Hematopoietic multipotent progenitor cell treated with erythropoietin and hydrocortisone succinate and interleukin-3 and kit ligand, for 4 days (in vitro differentiated cells): ENCODE results near the gene NXT1.
"Not testable (repeated sequence)": the region's sequence is repeated elsewhere in the genome, so short reads cannot be mapped to it uniquely, and the experiment has no call there.

Source experiments
- DNase-seq: peaks from one replicate; pipeline ENCODE4 v3.0.0-alpha.2; 2015

NXT1 gene

DNA sequence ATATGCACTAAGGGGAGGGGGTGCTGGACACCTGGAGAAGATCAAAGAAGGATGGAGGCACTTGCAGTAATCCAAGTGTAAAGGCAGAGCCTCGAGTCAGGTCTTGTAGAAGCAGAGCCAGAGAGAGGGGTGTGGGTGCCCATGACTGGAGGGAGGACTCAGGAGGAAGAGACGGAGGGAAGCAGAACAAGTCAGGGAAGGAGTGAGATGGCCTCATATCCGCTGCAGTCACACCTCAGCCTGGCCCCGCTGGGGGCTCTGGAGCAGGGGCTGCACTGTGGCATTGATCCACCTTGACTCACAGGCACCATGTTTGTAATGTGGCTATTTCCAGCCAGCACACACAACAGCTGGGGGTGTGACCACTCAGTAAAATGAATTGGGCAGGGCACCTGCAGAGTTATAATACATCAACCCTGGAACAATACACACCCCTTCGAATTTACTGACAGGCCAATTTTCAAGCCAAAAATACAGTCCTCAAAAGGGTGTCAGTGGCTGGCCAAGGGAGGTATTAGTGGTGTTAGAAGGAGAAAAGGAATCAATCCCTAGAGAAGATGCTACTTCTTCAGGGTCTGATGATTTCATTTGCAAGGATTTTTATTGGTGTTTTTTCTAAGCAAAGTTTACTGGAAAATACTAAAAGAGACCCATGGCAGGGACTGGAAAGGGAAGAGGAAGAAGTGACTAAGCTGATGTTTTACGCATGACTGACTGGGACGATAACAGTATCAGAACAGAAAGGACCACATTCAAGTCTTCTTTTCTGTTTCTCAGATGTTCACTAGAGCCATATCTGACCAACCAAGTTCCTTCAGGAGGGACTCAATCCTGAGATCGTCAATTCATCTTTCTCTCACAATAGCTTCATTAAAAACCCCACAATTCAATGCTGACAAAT is 18.9 kb upstream of the NXT1 start:
- DNase-seq = no peak

DNA sequence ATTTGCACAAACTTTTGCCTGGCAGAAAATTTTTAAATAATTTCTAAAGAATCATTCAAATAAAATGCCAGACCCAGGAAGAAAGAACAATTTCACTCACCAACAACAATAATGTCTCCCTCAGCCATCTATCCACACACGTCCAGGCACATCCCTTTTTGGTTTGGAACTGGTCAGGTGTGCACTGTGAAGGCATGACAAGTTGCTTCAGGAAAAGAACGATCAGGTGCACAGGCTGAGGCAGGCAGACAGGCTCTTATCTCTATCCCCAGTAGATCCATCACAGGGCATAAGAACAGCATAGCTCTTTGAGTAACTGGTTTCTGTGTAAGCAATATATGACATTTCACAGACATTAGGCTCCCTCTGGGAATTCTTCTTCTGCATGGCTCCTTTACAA is 18.1 kb upstream of the NXT1 start:
- DNase-seq = no peak

DNA sequence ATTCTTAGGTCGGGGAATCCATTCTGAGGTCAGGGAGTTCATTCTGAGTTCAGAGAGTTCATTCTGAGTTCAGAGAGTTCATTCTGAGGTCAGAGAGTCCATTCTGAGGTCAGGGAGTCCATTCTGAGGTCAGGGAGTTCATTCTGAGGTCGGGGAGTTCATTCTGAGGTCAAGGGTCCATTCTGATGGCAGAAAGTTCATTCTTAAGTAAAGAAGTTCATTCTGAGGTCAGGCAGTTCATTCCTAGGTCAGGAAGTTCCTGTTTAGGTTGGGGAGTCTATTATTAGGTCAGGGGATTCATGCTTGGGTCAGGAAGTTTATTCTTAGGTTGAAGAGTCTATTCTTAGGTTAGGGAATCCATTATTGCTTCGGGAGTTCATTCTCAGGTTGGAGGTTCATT is 16.5 kb upstream of the NXT1 start:
- no peak for DNase-seq

DNA sequence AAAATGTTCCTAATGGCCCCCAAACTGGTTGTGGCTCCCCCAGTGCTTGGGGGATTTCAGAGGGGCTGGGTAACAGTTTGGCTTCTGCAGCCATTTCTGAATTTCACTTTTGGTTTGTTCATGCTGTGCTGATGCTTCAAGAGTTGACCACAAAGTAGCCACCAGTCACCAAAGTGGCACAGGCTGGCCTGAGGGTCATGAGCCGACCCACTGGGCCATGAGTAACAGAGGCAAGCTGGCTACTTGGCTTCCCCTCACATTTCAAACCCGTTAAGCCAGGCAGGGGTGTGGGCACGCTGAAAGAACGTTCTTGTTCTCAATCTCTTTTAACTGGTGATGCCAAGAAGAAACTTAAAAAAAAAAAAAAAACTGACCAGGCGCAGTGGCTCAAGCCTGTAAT is 15.1 kb upstream of the NXT1 start:
- no peak for DNase-seq

DNA sequence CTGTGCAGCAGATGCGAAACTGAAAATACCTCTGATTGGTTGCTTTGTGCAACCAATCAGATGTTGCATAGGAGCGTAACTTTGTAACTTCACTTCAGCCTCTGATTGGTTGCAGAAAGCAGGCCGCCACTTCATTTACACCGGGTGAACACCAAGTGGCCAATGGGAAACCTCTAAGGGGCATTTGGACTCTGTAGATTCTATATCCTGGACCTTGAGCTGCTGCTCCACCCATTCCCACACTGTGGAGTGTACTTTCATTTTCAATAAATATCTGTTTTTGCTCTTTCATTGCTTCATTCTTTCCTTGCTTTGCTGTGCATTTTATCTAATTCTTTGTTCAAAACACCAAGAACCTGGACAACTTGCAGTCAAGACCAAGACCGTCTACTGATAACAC is 14.1 kb upstream of the NXT1 start:
- no peak for DNase-seq

DNA sequence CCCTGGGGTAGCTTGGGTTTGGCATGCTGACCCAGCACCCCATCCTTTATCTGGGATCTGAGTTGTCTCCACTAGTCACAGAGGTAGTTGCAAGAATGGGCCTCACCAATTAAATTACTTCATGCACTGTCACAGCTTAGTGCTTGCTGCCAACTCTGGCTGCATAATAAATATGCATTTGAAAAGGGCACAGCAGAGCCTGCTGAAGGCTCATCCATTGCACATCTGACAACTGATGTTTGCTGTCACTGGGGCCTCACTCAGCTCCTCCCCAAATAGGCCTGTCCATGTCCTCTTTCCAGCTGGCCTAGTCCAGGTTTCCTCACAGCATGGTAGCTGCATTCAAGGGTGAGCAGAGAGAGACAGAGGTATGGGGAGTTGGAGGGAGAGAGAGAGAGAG is 13.3 kb upstream of the NXT1 start:
- no peak for DNase-seq

DNA sequence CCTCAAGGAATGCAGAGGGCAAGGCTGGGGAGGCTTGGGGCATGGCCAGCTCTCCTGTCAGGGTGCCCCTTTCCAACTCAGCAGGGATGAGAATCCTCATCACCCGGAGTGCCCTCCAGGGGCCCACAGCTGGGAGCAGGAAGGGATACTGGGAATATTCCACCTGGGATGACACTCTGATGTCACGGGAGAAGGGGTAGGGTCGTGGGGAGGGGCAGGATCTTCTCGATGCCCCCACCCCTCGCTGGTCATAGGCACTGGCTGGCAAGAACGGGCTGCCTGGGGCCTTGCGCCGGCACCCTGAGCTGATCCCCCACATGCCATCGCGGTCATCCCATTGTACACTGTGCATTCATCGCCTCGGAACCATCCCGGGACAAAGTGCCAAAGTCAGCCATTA is 10.6 kb upstream of the NXT1 start:
- DNase-seq = no peak

DNA sequence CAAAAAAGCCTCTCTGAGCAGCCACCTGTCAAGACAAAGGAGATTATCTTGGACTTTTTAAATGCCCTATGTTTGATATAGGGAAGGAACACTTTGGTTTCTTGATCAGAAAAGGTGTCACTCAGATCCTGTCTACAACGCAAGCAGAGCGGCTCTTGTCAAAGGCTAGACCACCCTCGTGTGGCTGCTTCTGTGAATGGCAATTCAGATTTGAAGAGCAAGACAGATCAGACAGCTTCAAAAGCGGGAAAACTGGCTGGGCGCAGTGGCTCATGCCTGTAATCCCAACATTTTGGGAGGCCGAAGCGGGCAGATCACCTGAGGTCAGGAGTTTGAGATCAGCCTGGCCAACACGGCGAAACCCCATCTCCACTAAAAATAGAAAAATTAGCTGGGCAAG is 10.1 kb upstream of the NXT1 start:
- peak; percentile 80 for DNase-seq

DNA sequence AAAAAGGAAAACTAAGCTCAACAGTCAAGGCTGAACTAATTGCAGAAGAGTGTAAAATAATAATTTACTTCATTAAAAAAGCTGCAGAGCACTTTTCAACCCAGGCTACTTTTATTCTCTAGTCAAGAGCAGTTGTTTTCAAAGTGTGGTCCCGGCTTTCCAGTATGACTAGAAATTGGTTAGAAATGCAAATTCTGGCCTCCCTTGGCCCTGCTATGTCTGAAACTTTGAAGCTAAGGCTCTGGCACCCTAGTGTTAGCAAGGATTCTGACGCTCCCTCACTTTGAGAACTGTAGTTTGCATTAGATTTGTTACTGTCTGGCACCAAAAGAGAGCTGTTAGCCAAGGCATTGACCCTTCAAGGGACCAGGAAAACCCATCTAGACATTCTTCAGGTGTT is 9.5 kb upstream of the NXT1 start:
- no peak for DNase-seq

DNA sequence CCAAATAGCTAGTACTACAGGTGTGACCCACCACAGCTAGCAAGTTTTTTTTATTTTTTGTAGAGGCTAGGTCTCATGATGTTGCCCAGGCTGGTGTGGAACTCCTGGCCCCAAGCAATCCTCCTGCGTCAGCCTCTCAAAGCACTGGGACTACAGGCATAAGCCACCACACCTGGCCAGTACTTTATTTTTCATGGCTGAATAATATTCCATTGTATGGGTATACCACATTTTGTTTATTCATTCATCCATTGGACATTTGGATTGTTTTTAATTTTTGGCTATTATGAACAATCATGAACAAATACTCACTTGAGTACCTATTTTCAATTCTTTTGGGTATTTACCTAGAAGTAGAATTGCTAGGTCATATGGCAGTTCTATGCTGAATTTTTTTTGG is 7.0 kb upstream of the NXT1 start:
- no peak for DNase-seq

DNA sequence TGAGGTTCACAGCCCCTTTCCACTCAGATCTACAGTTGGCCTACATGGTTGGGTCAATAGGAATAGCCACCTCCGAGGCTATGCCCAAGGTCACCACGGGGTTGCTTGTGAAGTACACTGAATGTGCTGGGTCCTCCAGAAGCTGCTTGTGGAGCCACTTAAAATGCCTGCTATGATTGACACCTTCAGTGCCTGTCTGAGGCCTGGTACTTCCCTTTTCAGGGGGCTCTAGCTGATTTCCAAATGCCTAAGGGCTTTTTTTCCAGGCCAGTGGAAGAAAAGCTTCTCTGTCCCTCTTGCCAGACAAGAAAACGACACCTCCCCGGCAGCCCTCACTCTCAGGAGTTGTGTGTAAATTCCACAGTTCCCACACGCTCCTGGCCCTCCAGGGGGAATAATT is 6.3 kb upstream of the NXT1 start:
- peak; percentile 37 for DNase-seq

DNA sequence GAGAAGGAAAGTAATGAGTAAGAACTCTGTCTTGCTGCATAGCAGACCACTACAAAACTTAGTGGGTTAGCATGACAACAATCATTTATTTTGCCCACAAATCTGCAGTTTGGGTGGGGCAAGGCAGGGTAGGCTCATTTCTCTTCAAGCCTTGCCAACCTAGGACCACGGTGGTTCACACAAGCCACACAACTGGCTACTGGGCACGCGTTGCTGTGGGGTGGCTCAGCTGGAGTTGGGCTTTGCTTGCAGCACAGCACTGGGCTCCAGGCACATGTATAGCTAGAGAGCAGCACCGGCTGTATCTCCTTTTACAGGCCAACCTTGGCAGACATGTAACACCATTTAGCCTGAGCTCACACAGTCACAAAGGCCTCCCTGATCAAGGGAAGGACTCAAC is 4.6 kb upstream of the NXT1 start:
- DNase-seq = peak; percentile 44

DNA sequence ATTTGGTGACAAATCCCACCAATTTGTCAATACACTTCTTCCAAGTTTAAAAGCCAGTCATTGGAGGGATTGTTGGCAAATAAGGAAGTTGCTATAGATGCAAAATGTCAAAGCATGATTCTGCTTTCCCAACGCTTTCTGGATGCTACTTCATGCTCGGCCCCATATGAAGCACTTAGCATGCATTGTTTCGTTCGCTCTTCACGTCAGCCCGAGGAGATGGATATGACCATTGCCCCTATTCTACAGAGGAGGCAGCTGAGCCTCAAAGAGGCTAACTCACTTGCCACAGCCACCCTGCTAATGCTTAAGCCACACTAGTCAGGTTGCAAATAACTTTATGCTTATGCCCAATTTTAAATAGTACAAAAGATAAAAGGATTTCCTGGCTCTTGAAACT is 2.8 kb upstream of the NXT1 start:
- DNase-seq = no peak

DNA sequence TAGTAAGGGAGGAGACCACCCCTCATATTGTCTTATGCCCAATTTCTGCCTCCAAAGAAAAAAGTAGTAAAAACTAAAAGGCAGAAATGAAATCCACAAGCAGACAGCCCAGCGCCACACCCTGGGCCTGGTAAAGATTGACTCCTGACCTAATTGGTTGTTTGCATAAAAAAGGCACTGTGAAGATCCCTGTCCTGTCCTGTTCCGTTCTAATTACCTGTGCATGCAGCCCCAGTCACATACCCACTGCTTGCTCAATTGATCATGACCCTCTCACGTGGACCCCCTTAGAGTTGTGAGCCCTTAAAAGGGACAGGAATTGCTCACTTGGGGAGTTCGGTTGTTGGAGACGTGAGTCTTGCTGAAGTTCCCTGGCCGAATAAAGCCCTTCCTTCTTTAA is 2.1 kb upstream of the NXT1 start:
- not testable (repeated sequence) for DNase-seq

DNA sequence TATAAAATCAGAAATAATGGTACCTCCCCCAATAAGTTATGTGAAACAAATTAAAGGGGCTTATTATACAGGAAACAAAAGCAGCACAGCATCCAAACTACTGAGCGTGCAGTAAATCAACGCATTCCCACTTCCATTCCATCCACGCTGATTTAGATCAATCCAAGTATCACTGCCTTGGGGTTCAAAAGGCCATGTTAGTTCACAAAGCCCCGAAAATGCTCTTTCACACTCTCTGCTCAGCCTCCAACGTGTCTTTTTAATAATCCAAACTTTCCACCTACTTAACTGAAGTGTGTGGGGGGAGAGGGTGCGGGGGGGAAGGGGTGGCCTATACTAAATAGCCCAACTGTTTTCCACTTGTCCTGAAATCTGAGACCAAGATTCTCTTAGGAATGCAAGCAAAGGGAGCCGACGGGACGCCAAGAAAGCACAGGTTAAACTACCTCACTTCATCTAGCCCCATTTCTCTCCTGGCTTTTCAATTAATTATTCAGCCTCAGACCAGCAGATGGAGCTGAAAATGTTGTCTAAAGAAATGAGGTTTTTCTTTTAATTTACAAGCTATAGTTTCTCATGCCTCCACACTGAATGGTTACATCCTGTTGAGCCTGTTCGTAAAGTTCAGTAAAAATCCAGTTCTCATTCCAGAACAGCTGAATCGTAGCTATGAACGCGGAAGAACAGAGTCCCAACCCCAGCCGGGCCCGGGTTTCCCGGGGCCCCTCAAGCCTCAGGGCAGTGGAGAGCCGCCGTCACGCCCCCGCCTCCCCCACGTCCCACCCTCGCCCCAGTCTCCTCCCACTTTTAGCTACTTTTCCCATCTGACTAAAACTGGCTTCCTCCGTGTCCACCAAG is 1.0 kb upstream of the NXT1 start:
- peak; percentile 92 for DNase-seq

DNA sequence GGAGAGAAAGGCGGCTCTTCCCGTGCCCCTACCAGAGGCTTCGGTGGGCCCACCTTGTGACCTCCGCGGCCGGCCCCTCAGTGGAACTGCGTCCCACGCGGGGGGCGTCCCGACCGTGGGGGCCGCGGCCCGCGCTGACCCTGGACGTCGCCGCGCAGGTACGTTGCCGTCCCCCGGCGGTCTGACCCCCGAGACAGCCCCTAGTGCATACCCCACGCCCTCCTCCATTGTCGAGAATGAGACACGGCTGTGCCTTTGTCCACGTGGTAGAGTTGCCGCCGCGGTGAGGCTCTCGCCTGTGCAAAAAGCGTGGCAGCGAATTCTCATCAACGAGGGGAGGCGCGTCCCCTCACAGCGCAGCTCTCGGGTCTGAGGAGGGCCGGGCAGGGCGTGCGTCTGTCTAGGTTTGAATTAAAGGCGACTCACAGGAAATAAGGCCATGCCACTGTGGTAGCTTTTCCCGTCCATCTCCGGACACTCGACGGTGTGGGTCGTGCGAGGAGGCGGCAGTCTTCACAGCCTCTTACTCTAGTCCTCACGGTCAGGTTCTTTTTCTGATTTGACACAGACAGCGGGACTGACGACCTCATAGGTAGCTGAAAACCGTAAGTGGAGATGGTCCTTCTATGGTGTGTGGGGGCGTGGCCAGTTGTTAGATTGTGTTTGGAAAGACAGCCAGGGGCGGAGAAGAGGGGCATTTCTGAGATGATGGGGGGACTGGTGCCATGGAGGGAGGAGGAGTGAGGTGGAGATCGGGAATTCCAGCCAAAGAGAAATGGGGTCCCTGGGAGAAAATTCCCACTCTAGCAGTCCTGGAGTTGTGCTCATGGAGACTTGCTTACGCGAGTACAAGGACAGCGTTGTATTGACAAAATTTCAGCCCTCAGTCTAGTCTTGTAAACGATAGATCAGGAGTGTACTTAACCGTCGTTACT is 580 bp downstream of the NXT1 start:
- DNase-seq = peak; percentile 77

DNA sequence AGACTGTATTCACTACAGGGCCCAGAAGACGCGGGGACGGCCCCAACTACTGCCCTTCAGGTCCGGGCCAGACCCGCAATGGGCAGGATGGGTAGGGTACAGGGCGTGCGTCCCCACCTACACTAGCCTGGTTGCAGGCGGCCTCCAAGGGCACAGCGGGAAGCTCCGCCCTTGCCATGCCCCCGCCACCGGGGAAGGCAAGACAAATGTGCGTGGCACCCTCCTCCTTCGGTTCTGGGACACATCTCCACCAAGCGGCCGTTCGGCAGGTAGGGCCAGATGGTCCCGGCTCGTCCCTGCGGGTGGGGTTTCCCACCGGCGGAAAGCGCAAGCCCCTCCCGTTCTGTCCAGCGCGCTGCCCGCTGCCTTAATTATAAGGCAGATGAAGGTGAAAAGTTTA is 5.6 kb downstream of the NXT1 start:
- no peak for DNase-seq

DNA sequence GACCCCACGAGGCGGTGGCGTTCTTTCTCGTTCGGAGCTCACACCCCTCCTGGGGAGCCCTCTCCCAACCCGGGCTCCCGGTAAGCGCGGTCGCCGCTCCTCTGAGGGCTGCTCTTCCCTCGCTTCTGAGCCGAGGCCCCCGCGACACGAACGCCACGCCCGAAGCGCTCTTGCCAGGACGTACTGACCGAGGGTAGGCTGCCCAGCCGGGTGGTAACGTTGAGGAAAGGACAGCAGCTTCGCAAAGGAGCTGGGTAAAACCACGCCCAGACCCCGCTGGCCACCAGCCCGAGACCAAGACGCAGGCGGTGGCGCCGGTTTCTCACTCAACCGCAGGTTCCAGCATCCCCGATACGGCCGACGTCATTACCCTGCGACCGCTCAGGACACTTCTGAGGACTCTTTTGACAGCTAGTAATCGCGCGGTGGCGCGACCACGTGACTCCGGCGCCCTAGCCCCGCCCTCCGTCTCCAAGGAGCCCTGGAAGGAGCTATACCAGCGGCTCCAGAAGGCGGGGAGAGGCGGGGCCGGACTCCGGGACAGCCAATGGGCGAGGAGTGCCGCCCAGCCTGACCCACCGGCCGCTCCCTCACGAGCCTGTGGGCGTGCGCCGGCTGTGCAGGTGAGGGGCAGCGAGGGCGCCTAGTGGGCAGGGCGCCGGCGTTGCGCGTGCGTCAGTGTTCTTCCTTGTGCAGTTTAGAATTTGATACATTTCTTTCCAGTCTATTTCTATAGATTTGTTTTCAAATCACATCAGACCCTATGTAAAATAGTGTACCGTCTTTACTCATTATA is 7.4 kb downstream of the NXT1 start:
- DNase-seq = peak; percentile 100

DNA sequence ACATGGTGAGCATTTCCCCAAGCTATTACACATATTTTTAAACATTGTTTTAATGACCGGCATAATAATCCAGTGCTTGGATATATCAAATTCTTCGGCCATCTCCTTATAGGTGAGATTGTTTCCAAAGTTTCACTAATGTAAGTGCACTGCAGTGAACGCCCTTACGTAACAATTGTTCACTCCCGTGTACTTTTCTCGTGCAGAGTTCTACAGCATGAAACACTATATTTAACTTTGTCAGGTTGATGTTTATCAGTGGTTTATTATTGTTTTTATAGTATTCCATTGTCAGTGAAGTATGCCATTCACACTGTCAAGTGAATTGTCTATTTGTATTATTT is 7.9 kb downstream of the NXT1 start:
- no peak for DNase-seq

DNA sequence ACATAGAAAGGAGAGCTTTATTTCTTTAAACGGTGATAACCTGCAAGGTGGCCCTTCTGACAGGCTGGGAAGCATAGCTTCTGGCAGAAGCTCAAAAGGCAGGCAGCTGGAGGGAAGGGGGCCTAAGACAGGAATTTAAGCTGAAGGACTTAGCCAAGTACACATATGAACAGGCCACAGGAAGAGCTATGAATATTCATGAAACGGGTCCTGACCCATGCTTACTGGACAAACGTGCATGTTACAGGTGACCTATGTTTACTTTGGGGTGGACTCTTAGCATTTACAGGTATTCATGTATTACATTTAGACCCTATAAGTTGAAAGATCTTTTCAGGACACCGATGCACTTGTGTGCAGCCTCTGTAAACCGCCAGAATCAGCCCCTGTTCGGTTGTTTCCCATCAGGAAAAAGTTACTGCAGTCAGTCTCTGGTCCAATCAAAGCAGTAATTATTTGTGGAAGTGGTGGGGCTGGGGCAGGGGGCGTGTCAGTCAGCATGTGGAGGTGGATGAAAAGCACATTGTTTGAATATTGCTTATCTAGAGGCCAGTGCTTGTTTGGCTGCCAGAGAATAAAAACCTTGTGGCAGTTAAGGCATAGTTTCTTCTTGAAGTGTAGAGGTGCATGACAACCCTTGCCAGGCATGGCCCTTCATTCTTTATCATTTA is 8.5 kb downstream of the NXT1 start:
- DNase-seq = peak; percentile 51

DNA sequence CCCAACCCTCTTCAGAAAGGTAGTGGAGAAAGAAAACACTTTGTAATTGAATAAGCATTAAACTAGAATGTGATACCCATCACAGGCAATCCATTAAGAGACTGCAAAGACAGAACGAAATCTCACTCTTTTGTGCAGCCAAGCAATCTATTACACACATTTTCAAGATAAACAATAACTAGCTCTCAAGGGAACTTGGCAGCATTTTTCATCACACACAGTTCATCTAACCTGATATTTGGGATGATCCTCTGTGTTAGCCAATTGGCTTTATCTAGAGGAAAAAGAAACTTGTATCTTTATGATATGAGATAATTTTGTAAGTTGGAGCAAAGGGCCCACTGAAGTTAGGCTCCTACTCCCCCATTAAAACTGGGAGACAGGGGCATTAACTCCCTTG is 9.9 kb downstream of the NXT1 start:
- DNase-seq = no peak

DNA sequence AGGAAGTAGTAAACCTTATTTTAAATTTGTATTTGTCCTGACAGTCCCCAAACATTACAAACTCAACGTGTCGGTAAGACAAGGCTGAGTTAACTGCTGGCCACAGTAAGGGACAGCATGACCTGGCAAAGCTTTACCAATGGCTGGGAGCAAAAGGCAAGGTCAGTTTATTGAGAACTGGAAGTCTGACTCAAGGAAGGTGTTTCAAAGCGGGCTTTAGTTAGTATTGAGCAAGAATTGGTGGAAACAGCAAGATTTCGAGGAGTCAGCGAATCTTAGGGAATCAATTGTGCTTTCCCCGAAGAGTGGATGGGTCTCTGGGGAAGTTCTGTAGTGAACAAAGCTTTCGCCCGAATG is 10.5 kb downstream of the NXT1 start:
- peak; percentile 39 for DNase-seq
